OCI-M1 (cell line): ENCODE results near the gene MYRF.

Source experiments
- DNase-seq: peaks from one replicate; lab custom pipeline; 2025; lab: John Stamatoyannopoulos, UW

The MYRF gene

GRCh38 chr11:61760946-61761345, 8.5 kb downstream of the MYRF start:
- DNase-seq = no peak

DNA sequence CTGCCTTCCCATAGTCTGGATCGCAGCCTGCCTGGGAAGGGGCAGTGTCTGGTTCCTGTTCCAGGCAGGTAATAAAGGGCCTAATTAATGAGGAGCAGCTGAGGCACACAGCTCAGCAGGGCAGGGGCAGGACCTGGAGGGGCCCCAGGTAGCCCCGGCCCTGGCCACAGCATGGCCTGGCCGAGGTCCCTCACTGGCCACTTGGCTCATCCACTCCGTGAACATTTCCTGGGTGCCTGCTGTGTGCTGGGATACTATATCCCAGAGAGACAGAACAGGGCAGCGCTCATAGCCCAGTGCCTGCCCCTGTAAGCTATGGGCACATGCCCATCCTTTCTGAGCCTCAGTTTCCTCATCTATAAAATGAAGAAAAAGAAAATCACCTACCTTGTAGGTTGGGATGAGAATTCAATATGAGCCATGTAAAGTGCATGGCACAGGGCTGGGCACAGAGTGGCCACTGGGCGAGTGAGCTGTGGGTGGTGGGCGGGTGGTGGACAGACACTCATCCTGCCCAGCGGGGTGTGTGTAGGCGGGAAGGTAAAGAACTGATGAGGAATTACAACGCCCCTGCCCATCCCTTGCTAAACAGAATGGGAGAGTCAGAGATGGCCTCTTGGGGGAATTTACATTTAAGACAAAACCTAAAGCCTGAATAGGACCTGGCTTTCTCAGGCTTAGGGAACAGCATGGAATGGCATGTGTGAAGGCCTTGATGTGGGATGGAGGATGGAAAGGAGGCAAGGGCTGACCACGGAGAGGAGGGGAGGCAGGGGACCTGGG, 9.2 kb downstream of the MYRF start:
- no peak for DNase-seq

DNA sequence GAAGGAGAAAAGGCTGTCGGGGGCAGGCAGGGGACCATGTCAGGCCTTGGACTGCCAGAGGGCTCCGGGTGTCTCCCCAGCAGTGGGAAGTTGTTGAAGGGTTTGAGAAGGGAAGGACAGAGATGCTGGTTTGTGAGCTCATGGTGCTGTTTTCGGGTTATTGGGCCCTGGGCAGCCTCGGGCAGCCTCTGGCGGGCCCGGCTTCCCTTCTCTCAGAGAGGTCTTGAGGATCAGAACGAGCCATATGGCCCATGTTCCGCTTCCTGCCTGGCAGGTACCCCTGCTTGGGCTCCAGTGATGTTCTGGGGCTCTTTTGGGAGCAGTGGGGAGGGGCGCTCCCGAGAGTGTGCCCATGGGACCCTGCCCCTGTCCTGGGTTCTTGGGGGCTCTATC, 9.8 kb downstream of the MYRF start:
- no peak for DNase-seq

DNA sequence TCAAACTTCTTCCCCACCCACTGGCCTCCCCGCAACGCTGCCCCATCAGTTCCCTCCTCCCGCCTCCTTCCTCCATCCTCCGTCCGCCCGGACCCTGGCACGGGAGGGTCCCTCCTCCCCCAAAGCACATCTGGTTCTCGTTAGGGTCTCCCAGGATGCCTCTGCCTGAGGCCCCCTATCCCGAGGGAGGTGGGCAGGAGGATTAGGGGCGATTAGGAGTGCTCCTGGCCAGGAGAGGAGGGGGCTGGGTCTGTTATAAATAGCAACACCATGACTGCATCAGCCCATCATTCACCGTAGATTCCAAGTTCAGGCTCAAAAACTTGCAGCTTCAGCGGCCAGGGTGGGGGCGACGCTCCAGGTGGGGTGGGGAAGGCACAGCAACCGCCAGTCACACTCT, 10.4 kb downstream of the MYRF start:
- no peak for DNase-seq

- no peak for DNase-seq
Measured at GRCh38 chr11:61763930-61764605, 11.6 kb downstream of the MYRF start.

GRCh38 chr11:61764606-61765260, 12.3 kb downstream of the MYRF start:
- no peak for DNase-seq

DNA sequence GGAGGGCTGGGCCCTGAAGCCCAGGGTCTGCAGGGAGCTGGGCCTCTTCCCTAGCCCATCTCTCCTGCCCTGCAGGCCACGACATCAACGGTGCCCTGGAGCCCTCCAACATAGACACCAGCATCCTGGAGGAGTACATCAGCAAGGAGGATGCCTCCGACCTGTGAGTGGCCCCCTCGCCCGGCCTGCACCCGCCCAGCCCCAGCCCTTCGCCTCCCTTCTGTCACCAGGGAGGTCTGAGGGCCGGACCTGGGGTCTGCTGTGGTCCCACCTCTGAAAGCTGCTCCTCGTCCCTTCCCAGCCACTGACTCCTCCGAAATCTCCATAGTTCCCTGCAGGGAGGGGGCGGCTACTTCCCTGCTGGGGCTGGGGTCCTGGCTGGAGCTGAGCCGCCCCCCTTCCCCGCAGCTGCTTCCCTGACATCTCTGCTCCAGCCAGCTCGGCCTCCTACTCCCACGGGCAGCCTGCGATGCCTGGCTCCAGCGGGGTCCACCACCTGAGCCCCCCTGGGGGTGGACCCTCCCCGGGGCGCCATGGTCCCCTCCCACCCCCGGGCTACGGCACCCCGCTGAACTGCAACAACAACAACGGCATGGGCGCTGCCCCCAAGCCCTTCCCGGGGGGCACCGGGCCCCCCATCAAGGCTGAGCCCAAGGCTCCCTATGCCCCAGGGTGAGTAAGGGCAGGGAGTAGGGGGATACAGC, 13.3 kb downstream of the MYRF start:
- DNase-seq = no peak

- DNase-seq = no peak
Measured at GRCh38 chr11:61766353-61766841, 14.0 kb downstream of the MYRF start.

DNA sequence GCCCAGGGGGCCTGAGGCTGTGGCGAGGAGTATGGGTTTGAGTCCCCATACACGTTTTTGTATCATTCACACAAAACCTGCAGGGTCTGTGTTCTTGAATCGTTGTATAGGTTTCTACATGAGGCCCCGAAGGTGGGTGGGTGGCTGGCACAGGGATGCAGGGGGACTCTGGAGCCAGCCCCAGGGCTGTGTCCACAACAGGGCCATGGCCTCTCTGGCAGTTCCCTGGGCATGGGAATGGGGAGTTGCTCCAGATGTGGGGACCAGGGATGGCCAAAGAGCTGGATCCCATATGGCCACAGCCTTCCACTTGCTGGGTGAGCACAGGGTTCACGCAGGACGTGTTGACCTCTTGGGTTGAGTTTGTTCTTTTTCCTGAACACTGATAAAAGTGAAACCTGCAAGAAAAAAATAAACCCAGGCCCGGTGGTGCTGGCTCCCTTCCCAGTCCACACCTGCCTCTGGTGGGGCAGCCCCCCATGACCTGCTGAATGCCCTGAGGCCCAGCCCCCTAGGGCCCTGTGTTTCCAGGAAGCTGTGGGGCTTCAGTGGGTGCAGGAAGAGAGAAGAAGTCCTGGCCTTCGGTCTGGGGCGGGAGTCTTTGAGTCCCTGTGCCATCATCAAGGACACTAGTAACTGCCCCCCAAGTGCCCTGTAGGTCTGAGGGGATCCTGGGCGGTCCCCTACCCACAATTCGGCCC, 16.1 kb downstream of the MYRF start:
- no peak for DNase-seq

GRCh38 chr11:61769169-61769920, 16.9 kb downstream of the MYRF start:
- DNase-seq = no peak

DNA sequence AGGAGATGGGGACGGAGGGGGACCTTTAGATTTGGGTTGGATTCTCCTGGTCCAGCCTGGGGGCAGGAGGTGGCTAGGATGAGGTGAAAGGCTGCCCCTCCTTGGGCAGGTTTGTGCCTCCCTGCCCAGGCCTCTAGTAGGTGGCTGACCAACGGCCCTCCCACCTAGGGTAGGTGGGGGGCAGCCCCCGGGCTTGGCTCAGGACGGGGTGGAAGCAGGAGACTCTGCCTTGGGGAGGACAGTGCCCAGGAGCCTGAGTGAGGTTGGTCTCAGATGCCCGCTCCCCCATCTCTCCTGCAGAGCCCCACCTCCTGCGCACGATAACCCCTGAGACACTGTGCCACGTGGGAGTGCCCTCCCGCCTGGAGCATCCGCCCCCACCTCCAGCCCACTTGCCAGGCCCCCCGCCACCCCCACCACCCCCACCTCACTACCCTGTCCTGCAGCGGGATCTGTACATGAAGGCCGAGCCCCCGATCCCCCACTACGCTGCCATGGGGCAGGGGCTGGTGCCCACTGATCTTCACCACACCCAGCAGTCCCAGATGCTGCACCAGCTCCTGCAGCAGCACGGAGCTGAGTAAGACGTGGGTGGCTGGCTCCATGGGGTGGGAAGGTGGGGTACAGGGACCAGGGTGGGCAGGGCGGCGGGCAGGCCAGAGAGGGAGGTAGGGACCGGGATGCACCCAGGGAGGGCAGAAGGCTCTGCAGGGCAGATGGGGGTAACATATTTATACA, 17.7 kb downstream of the MYRF start:
- no peak for DNase-seq

- no peak for DNase-seq
Measured at GRCh38 chr11:61771195-61771894, 18.9 kb downstream of the MYRF start.

DNA sequence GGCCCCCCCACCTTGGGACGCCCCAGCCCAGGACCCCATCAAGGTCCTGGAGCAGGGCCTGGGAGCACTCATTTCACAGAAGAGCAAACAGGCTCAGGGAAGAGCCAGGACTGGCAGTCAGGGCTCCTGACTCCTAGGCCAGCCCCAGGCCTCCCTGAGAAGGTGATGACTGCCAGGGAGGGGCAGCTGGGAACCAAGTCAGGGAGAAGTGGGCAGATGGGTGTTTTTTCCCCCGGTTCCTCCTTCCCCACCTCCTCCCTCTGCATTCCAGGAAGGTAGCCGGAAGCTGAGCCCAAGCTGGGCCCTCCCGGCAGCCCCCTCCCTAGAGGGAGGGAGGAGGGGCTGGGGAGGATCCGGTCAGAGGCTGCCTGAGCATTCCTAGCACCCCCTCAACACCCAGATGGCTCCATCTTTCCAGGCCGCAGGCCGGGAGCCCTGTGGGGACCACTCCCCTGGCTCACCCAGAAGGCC, 19.6 kb downstream of the MYRF start:
- DNase-seq = no peak

DNA sequence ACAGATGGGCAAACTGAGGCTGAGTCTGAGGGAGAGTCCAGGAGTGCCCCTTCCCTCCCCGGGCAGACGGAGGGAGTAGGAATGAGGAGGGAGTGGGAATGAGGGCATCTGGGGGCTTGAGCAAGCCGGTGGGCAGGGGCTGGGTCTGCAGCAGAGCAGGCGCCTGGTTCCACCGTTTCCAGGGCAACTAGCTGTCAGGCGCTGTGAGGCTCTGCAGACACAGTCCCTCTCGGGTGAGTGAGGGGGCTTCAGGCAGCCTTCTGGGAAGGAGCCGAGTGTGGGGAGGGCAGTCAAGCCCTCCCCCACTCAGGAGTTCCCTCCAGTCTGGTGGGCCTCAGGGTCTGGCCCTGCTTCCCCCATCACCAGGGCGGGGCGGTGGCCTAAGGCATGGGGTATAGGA, 20.9 kb downstream of the MYRF start:
- DNase-seq = no peak

DNA sequence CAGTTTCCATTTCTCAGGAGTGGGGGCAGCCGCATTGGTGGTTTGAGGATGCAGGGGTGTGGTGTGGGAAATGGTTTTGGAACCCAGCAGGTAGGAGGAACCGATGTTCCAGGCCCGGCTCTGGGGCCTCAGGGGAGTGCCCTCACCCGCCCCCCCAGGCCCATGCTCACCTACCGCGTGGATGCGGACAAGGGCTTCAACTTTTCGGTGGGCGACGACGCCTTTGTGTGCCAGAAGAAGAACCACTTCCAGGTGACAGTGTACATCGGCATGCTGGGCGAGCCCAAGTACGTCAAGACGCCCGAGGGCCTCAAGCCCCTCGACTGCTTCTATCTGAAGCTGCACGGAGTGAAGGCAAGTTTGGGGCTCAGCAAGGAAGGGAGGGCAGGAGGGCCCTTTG, 21.4 kb downstream of the MYRF start:
- DNase-seq = no peak

- DNase-seq = no peak
Measured at GRCh38 chr11:61774411-61774810, 22.0 kb downstream of the MYRF start.

DNA sequence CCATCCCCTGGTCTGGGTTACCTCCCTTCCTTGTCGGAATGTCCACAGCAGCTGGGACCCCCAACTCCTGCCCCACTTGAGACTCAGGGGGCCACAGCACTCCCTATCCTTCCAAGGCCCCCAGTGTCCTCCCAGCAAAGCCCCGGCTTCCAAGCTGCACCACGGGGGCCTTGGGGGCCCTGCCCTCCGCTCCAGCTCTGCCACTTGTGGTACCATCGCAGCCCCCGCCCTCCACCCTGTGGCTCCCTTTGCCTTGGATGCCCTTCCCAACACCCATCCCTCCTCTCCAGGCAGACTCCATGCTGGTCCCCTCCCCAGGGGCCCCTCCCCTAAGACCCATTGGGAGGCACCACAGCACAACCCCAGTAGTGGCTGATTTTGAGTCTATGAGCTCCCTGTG, 22.7 kb downstream of the MYRF start:
- no peak for DNase-seq

GRCh38 chr11:61775606-61776554, 23.4 kb downstream of the MYRF start:
- DNase-seq = no peak
